HG03354 (cell line): ENCODE data around the gene TRAF3IP1.

Source experiments
- ATAC-seq: cut with Tn5 transposase; IDR thresholded peaks from one replicate; pipeline ENCODE4 v1.9.1; 2021; ENCODE audit warnings: mild to moderate bottlenecking; ENCODE audit not compliant: unreplicated experiment, poor library complexity, severe bottlenecking

The TRAF3IP1 gene

DNA sequence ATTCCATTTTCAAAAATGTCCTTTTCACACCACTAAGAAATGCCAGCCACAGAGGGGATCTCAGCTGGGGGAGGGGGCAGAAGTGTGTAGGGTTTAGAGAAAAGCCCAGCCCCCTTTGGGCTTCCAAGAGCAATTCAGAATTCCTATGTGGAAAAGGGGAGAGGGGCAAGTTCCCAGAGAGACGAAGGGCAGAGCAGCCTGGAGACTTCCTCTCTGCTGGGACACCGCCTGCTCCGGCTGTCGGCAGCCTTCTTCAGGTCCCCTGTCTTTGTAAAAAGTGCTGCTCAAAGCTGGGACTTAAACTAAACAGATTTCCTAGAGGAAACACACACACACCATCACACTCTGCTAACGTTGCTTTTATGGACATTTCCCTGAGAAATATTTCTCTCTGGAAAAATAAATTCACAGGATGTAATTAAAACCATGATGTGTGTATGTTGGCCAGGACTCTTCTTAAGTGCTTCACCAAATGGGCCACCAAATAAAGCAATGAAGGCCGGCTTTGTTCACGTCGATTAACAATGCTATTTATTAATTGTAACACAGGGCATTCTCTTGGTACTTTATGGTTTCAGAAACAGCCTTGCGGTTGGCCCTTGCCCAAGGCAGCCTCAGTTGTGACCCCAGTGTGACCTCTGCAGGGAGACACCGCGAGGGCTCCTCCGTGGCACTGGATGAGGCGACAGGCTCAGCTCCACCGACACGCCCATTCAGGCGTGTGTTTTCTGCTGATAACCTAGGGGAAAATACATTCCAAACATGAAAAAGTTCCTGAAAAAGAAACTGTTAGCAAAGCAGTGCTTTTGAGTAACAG lies 100.8 kb downstream of the TRAF3IP1 start:
- ATAC-seq, result no peak

GRCh38 chr2:238421695-238422035 lies 101.3 kb downstream of the TRAF3IP1 start:
- no peak for ATAC-seq

DNA sequence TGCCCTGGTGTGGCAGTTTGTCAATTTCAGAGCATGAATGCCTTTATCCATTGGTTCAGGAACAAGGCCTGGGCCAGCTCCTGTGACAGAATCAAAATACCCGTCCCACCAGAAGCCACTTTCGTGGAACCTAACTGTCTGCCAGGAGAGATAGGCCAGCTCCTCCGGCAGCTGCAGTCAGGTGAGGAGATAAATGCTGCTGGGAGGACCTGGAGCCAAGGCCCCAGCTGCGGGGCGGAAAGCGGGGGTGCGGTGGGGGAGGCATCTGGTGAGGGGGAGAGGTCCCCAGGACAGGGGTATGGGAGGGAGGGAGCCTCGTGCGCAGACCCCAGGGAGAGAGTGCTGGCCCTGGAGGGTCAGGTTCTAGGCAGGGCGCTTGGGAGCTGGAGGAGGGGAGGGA lies 102.0 kb downstream of the TRAF3IP1 start:
- ATAC-seq, result no peak

DNA sequence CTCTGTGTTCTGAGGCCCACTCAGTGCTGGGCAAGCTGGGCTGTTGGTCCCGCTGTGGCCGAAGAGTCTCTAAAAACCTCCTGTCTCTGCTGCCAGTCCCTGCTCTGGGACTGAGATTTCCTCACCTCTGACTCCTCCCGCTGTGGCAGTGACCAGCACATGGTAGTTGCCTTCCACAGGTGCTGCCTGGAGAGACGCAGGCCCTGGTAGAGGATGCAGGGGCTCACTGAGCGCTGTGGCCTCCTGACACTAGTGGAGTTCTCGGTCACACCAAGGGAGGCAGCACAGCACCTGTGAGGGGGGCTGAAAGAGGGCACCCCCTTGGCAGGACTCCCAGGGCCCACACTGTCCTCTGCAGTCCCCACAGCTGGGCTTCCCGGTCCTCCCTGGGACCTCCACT lies 102.6 kb downstream of the TRAF3IP1 start:
- ATAC-seq, result no peak

DNA sequence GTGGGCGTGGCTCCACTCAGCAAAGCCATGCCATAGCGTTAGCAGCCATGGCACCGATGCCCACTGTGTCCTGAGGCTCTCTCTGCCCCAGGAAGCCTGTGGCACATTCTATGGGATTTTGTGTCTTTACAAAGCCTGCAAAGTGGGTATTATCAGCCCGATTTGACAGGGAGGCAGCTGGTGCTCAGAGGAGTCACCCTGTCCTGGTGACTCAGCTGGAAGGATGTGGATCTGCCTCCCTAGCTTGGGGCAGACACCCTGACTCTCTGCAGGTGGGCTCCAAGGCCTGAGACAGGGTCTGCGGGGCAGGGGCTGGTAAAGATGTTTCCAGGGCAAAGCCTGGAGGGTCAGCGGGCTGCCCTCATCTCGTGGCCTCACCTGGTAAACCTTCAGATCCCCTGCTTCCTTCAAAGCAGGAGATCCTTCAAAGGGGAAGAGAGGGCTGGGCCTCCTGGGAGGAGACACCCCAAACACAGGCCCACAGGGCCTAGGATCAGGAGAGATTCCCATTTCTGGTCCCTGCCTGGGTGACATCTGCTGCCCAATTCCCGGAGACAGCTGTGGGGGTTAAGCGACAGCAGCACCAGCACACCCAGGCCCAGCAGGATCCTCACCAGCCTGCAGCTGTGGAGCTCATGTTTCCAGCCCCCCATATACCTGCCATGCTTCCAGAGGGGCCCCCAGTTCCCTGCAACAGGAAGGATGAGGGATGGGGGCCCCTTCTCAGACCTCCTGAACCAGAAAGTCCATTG lies 103.4 kb downstream of the TRAF3IP1 start:
- no peak for ATAC-seq

- no peak for ATAC-seq
Observed at GRCh38 chr2:238424313-238424700, 104.0 kb downstream of the TRAF3IP1 start.

- ATAC-seq, result no peak
Observed at GRCh38 chr2:238425505-238425978, 105.2 kb downstream of the TRAF3IP1 start.

DNA sequence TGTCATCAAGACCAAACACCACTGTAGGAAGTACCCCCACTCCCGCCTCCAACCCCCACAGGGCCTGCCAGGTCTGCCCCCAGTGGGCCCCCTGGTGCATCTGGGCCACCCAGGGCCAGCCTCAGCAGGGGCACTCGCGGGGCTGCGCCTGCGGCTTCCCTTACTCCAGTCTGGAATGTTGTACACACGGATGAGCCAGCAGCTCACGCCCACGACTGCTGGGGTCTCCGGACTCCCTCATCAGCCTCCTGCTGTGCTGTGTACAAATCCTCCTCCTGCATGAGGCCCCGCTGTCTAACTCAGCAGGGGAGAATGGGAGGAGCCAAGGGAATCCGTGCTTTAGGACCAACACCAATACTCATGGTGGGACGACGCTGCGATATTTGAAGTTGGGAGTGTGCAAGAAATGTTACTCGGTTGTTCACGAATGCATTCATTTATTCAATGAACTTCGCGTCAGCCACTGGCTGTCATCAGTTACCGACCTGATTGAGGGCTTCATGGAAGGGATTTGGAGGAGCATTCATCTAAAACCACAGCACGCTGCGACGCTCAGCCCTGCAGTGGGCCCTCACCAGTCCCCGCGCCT lies 105.8 kb downstream of the TRAF3IP1 start:
- ATAC-seq, result peak; percentile 17

DNA sequence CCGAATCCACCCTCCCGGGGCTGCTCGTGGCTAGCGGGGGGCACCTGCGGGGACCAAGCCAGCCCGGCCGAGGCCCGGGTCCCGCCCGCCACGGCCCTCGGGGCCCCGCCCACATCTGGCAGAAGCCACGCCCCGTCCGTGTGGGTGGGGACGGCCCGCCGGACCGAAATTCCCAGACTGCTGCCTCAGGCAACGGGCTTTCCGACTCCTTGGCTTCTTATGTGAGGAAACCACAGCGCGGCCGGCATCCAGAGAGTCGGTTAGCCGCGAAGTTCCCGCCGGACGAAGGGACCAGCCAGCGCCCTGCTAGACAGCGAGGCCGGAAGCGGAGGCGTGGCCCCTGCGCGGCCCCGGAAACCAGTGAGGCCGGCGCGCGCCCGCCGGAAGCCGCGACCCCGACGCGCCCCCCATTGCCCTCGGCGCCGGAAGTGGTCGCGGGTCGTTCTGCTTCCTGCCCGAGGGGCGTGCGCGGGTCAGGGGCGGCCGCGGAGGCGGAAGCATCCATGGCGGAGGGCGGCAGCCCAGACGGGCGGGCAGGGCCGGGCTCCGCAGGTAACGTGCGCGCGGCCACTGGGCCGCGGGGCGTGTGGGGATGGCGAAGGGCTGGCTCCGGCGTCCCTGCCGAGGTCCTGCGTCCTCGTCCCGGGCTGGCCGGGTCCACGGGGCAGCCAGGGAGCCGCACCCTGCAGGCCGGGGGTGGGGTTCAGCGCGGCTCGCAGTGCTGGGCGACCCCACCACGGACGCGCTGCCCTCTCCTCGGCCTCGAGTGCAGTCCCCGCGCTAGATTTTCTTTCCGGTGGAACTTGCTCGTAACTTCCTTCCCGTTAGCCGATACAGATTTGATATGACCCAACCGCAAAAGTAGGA lies 106.5 kb downstream of the TRAF3IP1 start, which contains the start of gene ASB1:
Gene ASB1, plus strand, starts transcription at position 360 of the 867 bp plus-strand sequence. Its CDS starts 144 bp downstream, at position 504.
- ATAC-seq, result peak; percentile 86

- ATAC-seq, result no peak
Observed at GRCh38 chr2:238427435-238428162, 107.3 kb downstream of the TRAF3IP1 start.

DNA sequence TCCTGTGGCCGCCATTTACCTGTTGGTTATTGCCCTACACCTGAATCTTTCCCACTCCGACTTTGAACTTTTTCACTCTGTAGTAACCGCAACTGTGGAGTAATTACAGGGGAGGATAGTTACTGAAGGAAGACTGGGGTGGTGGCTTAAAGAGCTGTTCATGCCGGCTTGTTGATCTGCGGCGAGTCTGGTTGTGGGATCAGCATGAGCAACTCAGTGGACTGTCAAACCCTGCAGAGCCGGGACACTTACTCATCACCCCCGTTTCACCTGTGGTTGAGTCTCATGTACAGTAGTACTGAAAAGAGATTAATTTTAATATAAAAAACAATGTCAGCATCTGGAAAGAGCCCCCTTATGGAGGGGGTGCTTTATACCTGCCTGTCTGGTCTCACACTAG lies 108.5 kb downstream of the TRAF3IP1 start:
- no peak for ATAC-seq

- ATAC-seq, result no peak
Observed at GRCh38 chr2:238430781-238431180, 110.5 kb downstream of the TRAF3IP1 start.

GRCh38 chr2:238431456-238431855 lies 111.1 kb downstream of the TRAF3IP1 start:
- no peak for ATAC-seq

DNA sequence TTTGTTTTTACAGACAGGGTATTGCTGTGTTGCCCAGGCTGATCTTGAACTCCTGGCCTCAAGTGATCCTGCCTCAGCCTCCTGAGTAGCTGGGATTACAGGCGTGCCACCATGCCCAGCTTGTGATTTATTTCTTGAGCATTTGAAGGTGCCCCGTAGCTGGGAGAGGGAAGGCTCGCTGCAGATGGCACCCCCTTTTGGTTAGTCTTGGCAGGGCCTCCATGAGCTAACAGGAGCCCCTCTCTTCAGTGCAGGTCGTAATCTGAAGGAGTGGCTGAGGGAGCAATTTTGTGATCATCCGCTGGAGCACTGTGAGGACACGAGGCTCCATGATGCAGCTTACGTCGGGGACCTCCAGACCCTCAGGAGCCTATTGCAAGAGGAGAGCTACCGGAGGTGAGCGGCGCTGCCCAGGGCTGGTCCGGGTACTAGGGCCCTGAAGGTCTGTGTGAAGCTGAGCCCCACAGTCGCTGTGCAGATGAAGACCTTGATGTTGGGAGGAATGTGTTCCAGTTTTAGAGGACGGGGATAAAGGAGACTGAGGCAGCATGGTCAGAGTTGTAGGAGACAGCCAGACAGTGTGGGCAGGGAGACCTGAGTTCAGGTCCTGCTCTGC lies 113.1 kb downstream of the TRAF3IP1 start:
- no peak for ATAC-seq

- no peak for ATAC-seq
Observed at GRCh38 chr2:238433941-238434845, 113.9 kb downstream of the TRAF3IP1 start.

GRCh38 chr2:238434846-238435751 lies 114.8 kb downstream of the TRAF3IP1 start:
- ATAC-seq, result no peak

- no peak for ATAC-seq
Observed at GRCh38 chr2:238435752-238436096, 115.4 kb downstream of the TRAF3IP1 start.
